IPS DF 6.9 (cell line): ENCODE results near the gene SERPINB7.

Source experiments
- DNase-seq: peaks from one replicate; pipeline ENCODE4 v3.0.0-alpha.2; 2013; ENCODE audit warnings: low read depth, low spot score
- H3K27ac ChIP-seq: one replicate; pipeline ENCODE4 v1.5.1; 2013; ENCODE audit warnings: low read length, control low read depth
- H3K27me3 ChIP-seq: 2 replicates; pipeline ENCODE4 v1.6.1; 2013; ENCODE audit warnings: mild to moderate bottlenecking, low read length; ENCODE audit not compliant: control insufficient read depth, insufficient read depth
- H3K36me3 ChIP-seq: 2 replicates; pipeline ENCODE4 v1.6.1; 2013; ENCODE audit warnings: low read length; ENCODE audit not compliant: control insufficient read depth, insufficient read depth
- H3K4me1 ChIP-seq: 2 replicates; pipeline ENCODE4 v1.6.1; 2013; ENCODE audit warnings: low read length; ENCODE audit not compliant: control insufficient read depth, insufficient read depth
- H3K4me3 ChIP-seq: 2 replicates; pipeline ENCODE4 v1.5.1; 2013; ENCODE audit warnings: mild to moderate bottlenecking, low read length
- H3K9me3 ChIP-seq: 2 replicates; pipeline ENCODE4 v1.6.1; 2013; ENCODE audit warnings: low read length, inconsistent platforms; ENCODE audit not compliant: control insufficient read depth, insufficient read depth
- WGBS: extraction: QIAGEN DNeasy Blood & Tissue Kit; methylation state at CpG from one replicate; pipeline ENCODE4 v1.1.7; 2013; ENCODE audit warnings: mixed read lengths, missing lambda C conversion rate; ENCODE audit not compliant: insufficient read length, insufficient coverage; 5-methylcytosine and 5-hydroxymethylcytosine counted together

The SERPINB7 gene

DNA sequence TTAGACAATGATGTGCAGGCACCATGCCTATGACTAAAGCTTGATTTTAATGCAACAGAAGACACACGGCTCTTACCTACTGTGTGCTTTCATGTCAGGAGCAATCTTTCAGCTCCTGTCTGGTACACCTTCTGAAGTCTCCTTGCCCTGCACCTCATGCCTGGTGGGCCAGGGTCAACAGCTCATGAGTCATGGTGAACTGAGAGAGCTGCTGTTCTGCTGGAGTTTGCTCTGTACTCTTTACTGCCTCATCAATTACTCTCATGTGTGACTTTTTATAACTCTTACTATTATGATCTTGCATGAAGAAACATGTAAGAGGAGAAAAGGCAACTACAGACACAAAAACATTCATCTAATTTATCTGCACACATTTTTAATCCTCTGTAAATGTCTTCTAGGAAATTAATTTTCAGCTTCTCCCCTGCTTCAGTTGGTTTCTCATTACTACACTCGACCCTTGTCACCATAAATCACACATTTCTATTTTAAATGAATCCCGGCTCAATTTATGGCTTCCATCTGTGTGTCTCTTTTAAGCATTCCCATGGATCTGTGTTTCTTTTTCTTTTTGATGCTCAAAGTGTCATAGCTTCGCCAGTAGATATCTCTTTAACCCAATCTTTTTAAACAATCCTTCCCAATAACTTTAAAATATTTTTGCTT, 9.7 kb downstream of the SERPINB7 start:
- 100% methylated on average over 1 of the region's 4 CpGs for WGBS
- DNase-seq: no peak

DNA sequence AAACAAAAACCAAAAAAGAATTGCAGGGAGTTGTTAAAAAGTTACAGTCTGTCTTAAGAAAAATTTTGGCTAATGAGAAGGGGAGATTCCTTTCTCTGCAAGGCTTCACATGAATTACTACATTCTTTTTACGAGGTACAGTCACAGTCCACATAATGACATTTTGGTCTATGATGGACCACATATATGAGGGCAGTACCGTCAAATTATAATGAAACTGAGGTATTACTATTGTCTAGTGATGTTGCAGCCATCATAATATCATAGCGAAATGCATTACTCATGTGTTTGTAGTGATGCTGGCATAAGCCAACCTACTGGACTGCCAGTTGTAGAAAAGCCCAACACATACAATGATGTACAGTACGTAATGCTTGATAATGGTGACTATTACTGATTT, 12.5 kb downstream of the SERPINB7 start:
- no peaks in the 10 kb centered on the region for H3K36me3 ChIP-seq
- H3K27ac ChIP-seq: no peak overlapping the region
- H3K4me1 ChIP-seq: peaks cover 2% of the 10 kb centered on the region; the same call in 1 of the 2 replicates
- WGBS: no CpG with 5 or more reads among the region's 4 CpGs
- H3K4me3 ChIP-seq: no peak overlapping the region
- no peaks in the 10 kb centered on the region for H3K27me3 ChIP-seq
- no peaks in the 10 kb centered on the region for H3K9me3 ChIP-seq
- DNase-seq: no peak

More for the DNA sequence above, 9.7 kb downstream of the SERPINB7 start:
- Histone ChIP-seq H3K4me1 (peaks cover 2% of the 10 kb centered on the region; the same call in 1 of the 2 replicates), H3K27me3 (no peaks in the 10 kb centered on the region), H3K9me3 (no peaks in the 10 kb centered on the region), H3K27ac (no peak overlapping the region), H3K36me3 (no peaks in the 10 kb centered on the region), H3K4me3 (no peak overlapping the region)

DNA sequence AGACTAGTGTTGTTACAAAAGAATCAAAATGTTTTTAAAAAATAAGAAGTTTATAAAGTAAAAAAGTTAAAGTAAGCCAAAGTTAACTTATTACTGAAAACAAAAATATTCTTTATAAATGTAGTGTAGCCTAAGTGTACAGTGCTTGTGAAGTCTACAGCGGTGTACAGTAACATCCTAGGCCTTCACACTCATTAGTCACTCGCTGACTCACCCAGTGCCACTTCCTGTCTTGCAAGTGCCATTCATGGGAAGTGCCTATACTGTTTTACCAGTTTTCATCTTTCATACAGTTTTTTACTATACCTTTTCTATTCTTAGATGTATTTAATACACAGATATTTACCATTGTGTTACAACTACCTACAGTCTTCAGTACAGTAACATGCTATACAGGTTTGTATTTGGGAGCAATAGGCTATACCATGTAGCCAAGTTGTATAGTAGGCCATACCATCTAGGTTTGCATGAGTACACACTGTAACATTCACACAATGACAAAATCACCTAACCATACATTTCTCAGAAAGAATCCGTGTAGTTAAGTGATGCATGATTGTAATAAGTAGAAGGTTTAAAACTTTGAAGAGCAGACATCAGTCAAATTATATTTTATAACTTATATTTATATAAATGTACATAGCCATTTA, 13.4 kb downstream of the SERPINB7 start:
- DNase-seq: no peak
- Histone ChIP-seq H3K4me3 (no peak overlapping the region), H3K27me3 (no peaks in the 10 kb centered on the region), H3K9me3 (no peaks in the 10 kb centered on the region), H3K27ac (no peak overlapping the region), H3K36me3 (no peaks in the 10 kb centered on the region), H3K4me1 (no peaks in the 10 kb centered on the region; the same call in 1 of the 2 replicates)
- no CpG with 5 or more reads among the region's 3 CpGs for WGBS

DNA sequence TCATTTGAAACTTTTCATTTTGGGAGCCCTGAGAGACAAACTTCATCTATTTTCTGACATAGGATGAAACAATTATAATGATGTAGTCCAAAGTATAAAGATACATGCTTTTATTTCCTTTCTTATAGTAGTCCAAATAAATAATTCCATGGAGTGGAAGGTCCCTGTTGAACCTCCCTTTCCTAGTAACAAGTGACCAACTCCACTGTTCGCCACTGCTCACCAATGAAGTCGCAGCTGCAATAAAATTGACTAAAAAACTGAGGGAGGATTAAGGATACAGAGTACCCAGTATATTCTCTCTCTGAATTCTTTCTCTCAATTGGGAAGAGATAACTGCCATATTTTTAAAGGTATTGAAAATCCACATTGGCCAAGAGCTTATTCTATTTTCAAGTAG, 14.1 kb downstream of the SERPINB7 start:
- no CpG with 5 or more reads among the region's 2 CpGs for WGBS

DNA sequence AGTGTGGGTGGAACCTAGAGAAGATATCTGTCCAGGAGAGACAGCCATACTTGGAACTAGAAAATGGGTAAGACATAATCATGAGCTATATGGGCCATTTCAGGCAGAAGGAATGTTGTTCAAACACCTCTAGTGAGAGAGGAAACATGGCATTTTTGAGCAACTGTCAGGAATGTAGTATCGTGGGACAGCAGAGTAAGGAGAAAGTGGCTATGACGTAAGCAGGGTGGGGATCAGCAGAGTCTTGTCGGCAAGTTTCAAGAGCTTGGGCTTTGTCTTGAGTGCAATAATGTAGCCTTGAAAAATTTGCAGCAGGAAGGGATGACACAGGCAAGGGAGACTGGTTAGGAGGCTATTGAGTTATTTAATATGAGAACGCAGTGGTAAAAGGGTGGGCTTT, 20.4 kb downstream of the SERPINB7 start:
- no peaks in the 10 kb centered on the region for H3K4me1 ChIP-seq
- no CpG with 5 or more reads among the region's 4 CpGs for WGBS

More for the DNA sequence above, 14.1 kb downstream of the SERPINB7 start:
- H3K27ac ChIP-seq: no peak overlapping the region
- no peak overlapping the region for H3K4me3 ChIP-seq
- H3K27me3 ChIP-seq: no peaks in the 10 kb centered on the region
- no peak for DNase-seq
- no peaks in the 10 kb centered on the region for H3K4me1 ChIP-seq
- no peaks in the 10 kb centered on the region for H3K9me3 ChIP-seq
- H3K36me3 ChIP-seq: no peaks in the 10 kb centered on the region

DNA sequence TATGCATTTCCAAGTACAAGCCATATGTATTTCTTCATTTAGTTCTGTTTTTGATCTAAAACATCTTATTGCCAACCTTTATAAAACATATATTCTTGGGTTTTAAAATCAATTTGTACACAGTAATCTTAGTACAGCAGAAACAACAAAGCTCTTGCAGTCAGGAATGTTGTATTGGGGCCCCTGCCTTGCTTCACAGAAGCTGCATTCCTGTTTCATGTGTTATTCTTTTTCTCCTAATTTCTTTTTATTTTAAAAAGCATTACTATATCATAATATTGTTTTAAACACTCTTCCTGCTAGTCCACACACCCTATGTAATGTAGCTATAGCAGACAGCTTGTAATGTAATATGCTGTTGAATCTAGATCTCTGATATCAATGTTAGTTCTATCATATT, 24.0 kb downstream of the SERPINB7 start:
- no peak overlapping the region for H3K4me3 ChIP-seq

More for the DNA sequence above, 20.4 kb downstream of the SERPINB7 start:
- no peak for DNase-seq
- Histone ChIP-seq H3K27me3 (no peaks in the 10 kb centered on the region), H3K36me3 (no peaks in the 10 kb centered on the region), H3K9me3 (no peaks in the 10 kb centered on the region), H3K27ac (no peak overlapping the region), H3K4me3 (no peak overlapping the region)

DNA sequence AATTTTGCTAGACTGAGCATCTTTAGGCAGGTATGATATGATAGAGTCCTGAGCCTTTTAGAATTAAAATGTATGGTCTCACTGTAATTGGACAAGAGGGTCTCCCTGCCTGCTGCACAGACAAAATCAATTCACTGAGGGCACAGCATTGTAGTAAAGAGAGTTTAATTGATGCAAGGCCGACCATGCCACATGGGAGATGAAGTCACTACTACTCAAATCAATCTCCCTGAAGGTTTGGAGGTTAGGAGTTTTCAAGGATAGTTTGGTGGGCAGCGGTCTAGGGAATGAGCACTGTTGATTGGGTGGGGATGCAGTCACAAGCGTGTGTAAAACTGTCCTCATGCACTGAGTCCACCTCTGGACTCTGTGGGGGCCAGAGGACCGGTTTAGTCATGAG, 26.1 kb downstream of the SERPINB7 start:
- Histone ChIP-seq H3K36me3 (no peaks in the 10 kb centered on the region), H3K27ac (no peak overlapping the region), H3K27me3 (no peaks in the 10 kb centered on the region), H3K9me3 (no peaks in the 10 kb centered on the region), H3K4me3 (no peak overlapping the region), H3K4me1 (no peaks in the 10 kb centered on the region)
- DNase-seq: no peak
- WGBS: no CpG with 5 or more reads among the region's 4 CpGs

More for the DNA sequence above, 24.0 kb downstream of the SERPINB7 start:
- no peak for DNase-seq
- Histone ChIP-seq H3K36me3 (no peaks in the 10 kb centered on the region), H3K9me3 (no peaks in the 10 kb centered on the region), H3K27ac (no peak overlapping the region), H3K4me1 (no peaks in the 10 kb centered on the region), H3K27me3 (no peaks in the 10 kb centered on the region)

DNA sequence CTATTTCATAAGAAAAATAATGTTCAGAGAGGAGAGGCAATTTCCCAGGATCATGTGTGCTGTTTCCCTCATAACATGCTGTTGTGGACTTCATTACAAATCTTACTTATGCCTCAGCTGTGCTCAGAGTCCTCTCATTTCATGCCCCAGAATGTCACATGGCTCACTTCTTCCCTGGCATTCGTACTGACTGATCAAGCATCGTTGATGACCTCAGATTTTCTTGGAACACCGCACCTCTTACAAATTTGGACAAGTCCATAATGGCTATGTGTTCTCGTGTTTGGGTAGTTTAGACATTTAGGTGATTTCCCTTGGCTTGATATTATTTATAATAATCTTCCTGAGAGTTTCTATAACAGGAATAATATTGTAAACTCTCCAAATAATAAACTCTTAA, 32.9 kb downstream of the SERPINB7 start:
- H3K4me1 ChIP-seq: no peaks in the 10 kb centered on the region
- H3K27me3 ChIP-seq: no peaks in the 10 kb centered on the region
- DNase-seq: no peak
- H3K27ac ChIP-seq: no peak overlapping the region
- H3K4me3 ChIP-seq: no peak overlapping the region
- no peaks in the 10 kb centered on the region for H3K9me3 ChIP-seq
- H3K36me3 ChIP-seq: no peaks in the 10 kb centered on the region
- no CpG with 5 or more reads among the region's 4 CpGs for WGBS

DNA sequence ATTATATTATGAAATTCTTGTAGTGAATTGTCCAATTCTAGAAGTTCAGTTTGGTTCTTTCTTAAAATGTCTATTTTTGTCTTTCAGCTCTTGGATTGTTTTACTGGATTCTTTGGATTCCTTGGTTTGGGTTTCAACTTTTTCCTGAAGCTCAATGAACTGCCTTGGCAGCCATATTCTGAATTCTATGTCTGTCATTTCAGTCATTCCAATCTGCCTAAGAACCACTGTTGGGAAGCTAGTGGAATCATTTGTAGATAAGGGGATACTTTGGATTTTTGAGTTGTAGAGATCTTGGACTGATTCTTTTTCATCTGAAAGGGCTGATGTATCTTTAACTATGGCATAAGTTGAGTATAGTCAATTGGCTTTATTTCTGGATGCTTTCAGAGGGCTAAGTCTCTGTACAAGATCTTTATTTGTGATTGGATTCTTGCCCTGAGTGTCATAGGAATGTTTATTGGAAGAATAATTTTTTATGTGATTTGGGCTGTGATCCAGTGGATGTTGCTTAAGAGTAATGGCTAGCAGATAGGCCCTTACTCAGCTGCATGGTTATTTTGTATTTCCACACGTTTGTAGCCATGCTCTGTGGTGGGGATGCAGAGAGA, 42.3 kb downstream of the SERPINB7 start:
- Histone ChIP-seq H3K9me3 (no peaks in the 10 kb centered on the region), H3K27me3 (no peaks in the 10 kb centered on the region), H3K36me3 (no peaks in the 10 kb centered on the region), H3K4me1 (no peaks in the 10 kb centered on the region), H3K4me3 (no peak overlapping the region), H3K27ac (no peak overlapping the region)
- WGBS: no CpG with 5 or more reads among the region's 1 CpG
- DNase-seq: no peak

DNA sequence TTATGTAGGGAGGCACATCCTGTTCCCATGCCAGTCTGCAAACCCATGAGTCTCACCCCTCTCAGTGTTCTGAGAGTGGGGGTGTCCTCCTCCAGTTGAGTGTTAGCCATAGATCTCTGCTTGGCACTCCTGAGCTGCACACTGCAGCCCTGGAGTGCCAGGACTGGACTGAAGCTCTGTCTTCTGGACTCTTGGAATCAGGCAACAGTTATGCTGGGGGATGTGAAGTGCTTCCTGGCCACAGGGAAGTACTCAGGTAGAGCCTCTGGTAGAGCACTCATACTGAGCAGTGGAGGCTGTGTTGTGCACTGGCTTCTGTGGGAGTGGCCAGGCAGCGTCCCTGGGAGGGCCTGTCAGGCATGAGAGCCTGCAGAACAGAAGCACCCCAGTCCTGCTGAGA, 43.0 kb downstream of the SERPINB7 start:
- Histone ChIP-seq H3K4me1 (no peaks in the 10 kb centered on the region), H3K4me3 (no peak overlapping the region), H3K27ac (no peak overlapping the region), H3K36me3 (no peaks in the 10 kb centered on the region), H3K27me3 (no peaks in the 10 kb centered on the region), H3K9me3 (no peaks in the 10 kb centered on the region)
- DNase-seq: no peak
- no CpG with 5 or more reads among the region's 1 CpG for WGBS
